ENCODE data around the gene MKNK2.
A peak's percentile ranks its signal among the peaks of the same experiment; 100 is the strongest.
"Not testable (repeated sequence)": the region's sequence is repeated elsewhere in the genome, so short reads cannot be mapped to it uniquely, and the experiment has no call there.

The MKNK2 gene

GRCh38 chr19:2043961-2044708 is 6.9 kb downstream of the MKNK2 start:
- DNase-seq: peak; percentile 3

DNA sequence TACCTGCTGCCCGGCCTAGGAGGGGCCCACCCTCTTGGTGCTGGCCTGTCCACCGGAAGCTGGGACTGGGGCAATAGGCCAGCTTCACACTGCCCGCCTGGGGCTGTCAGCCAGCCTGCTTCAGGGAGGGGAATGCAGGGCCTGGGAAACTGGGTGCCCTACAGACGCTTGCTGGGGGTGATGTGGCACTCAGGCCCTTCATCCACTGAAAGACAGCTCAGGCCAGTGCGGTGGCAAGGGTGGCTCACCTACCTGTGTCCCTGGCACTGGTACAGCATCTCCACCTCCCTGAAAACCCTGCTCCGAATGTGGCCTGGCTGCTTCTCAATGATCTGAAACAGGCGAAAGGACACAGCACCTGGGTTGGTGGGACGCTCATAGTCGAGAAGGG is 7.8 kb downstream of the MKNK2 start:
- no peak for DNase-seq

- peak; percentile 20 for DNase-seq
Observed at GRCh38 chr19:2042485-2043250, 8.4 kb downstream of the MKNK2 start.

DNA sequence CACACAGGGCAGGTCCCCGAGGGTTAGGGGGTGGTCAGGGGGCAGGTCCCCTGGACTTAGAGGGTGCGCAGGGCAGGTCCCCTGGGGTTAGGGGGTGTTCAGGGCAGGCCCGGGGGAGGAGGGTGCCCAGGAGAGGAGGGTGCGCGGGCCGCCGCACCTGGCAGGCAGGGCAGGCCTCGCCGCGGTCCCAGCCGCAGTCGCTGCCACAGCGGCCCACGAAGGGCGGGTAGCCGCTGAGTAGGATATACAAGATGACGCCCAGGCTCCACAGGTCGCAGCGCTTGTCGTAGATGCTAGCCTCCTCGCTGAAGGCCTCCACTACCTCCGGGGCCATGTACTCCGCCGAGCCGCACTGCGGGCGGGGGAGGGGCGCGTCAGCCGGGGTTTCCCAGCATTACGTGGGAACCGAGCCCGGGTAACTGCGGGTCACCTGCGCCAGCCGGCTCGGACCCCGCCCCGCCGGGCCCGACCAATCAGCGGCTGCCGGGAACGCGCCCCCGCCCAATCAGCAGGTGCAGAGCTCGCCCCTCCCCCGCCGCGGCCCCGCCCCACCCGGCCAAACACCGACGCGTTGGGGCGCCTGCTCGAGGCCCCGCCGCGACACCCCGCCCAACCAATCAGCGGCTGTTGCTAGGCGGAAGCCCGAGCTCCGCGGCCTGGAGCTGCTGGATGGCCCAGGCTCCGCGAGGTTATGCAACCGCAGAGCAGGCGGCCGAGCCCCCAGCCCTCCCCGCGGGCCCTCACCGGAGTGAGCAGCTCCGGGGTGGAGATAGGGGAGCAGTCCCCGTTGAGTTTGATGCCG is 9.2 kb downstream of the MKNK2 start:
- peak; percentile 99 for DNase-seq

GRCh38 chr19:2041433-2041682 is 9.7 kb downstream of the MKNK2 start:
- DNase-seq: no peak

- peak; percentile 9 for DNase-seq
Observed at GRCh38 chr19:2040647-2041432, 10.2 kb downstream of the MKNK2 start.

GRCh38 chr19:2039959-2040646 is 10.9 kb downstream of the MKNK2 start:
- no peak for DNase-seq

DNA sequence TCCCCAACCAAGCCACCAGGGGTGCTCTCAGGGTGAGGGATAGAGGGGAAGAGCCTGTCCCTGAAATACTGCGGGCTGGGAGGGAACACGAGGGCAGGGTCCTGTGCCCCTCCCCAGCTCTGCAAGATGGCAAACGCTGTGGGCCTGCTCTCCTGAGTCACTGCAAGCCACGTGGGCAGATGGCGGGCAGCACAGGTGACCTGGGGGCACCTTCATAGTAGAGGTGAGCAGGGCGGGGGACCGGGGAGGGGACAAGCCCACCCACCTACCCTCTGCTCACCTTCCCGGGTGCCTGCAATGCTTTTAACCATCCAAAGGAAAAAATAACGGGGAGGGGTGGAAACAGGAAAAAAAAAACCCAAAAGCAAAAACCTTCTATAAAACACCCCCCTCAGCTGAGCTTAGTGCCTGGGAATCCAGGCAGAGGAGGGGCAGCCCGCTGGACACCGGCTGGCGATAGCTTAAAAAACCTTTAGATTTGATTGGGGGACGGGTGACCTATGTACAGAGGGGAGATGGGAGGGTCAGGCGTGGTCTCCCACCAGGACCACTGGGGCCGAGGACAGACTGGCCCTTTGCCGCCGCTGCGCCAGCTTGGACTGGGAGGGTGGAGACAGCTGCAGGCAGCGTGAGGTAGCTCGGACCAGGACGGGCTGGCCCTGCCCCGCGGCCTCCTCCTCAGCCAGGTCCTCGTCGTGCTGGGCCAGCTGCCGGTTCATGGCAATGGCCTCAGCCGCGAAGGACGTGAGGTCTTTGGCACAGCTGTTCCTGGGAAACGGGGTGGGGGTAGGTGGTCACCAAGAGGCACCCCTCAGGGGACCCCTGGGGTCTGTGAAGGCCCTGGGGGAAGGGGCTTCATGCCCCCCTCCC is 11.7 kb downstream of the MKNK2 start:
- DNase-seq: no peak

DNA sequence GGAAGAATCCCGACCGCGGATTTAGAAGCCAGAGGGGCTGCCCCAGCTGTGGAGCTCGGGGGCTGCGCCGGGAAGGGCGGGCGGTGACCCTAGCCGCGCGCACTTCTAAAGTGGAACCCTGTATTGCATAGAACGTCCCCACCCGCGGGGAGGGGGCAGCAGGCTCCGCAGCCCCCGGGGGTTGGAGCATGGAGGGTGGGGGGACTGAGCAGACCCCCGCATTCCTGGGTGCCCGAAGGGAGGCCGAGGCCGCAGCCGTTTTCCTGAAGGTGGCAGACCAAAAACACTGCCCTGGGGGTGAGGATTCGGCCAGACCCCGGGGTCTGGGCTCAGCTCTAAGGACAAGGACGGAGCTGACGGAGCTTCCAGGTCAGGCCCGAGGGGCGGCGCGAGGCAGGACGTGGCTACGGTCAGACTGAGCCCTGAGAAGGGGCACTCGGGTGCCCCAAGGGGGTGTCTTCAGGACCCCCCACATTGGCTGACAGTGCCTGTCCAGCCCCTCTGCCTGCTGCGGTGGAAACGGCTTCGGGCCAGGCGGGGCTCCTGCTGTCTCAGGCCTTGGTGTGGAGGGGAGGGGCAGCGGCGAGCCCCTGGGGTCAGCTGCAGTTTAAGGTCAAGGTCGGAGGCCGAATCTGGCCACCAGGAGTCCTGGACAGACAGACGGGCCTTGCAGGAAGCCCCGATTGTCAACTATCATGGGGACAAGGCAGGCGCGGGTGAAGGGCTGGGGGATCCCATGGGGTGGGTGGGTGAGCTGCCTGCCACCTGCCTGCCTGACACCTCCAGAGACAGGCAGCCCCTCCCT is 12.6 kb downstream of the MKNK2 start:
- DNase-seq: no peak

GRCh38 chr19:2037651-2038255 is 13.3 kb downstream of the MKNK2 start:
- DNase-seq: no peak

DNA sequence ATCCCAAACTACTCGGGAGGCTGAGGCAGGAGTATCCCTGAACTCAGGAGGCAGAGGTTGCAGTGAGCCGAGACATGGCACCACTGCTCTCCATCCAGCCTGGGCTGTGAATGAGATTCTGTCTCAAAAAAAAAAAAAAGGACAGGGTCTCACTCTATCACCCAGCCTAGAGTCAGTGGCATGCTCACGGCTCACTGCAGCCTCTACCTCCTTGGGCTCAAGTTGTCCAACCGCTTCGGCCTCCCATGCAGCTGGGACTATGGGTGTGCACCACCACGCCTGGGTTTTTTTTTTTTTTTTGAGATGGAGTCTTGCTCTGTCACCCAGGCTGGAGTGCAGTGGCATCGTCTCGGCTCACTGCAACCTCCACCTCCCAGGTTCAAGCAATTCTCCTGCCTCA is 14.6 kb downstream of the MKNK2 start:
- DNase-seq: no peak

- no peak for DNase-seq
Observed at GRCh38 chr19:2035590-2035991, 15.5 kb downstream of the MKNK2 start.

GRCh38 chr19:2034729-2035589 is 16.1 kb downstream of the MKNK2 start:
- peak; percentile 64 for DNase-seq

DNA sequence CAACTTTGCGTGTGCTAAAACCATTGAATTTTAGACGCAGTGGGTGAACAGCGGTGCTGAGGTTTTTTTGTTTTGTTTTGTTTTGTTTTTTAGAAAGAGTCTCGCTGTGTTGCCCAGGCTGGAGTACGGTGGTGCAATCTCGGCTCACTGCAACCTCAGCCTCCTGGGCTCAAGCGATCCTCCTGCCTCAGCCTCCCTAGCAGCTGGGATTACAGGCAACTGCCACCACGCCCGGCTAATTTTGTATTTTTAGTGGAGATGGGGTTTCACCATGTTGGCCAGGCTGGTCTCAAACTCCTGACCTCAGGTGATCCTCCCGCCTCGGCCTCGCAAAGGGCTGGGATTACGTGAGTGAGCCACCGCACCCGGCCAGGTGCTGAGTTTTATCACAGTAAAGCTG is 16.8 kb downstream of the MKNK2 start:
- not testable (repeated sequence) for DNase-seq

GRCh38 chr19:2033825-2034159 is 17.3 kb downstream of the MKNK2 start:
- DNase-seq: no peak

DNA sequence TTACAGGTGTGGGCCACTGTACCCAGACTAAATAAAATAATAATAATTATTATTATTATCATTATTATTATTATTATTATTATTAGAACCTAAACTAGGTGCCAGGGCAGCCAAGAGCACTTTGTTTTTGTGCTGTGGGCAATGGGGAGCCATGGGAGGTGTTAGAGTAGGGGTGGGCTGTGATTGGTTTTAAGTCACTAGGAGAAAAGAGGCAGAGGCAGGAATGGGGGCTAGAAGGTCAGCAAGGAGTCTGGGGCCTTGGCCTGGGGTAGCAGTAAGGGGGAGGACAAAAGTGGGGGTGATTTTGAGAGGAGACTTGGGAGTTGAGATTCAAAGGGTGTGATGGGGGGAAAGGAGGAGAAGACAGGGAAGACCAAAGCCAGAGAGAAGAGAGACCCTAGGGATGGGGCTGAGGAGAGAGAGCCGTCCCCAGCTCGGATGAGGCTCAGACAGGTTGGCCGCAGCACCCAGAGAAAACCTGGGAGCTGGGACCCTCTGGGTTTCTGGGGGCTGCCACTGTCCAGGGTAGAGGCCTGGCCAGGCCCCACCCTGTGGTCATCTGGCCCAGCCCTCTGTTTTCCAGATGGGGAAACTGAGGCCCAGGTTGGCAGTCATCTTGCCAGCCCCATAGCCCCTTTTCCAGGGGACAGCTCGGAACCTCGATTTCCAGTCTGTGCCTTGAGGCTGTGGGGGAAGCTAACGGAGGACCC is 17.8 kb downstream of the MKNK2 start:
- DNase-seq: no peak

- DNase-seq: peak; percentile 11
Observed at GRCh38 chr19:2032296-2032941, 18.6 kb downstream of the MKNK2 start.

DNA sequence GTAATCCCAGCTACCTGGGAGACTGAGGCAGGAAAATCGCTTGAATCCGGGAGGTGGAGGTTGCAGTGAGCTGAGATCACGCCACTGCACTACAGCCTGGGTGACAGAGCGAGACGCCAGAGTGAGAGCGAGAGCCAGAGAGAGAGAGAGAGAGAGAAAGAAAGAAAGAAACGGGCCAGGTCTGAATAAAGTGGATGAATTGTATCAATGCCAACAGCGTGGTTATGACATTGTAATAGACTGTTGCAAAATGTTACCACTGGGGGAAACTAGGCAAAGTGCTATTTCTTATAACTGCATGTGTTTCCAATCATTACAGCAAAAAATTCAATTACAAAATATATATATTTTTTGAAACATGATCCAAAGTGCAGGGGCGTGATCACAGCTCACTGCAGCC is 23.7 kb downstream of the MKNK2 start:
- no peak for DNase-seq
